ENCODE measurements around the gene DYSF. TPM values are rescaled to one million over a fixed set of nuclear protein-coding genes. Genes with fewer than 3 reads are reported as not detected.

Gene DYSF
- total and polyA plus RNA-seq, 2 donors (not counting 3 experiments of a cell fraction or from before 2014, with no cell fraction given): 50.9 to 152 TPM

DNA sequence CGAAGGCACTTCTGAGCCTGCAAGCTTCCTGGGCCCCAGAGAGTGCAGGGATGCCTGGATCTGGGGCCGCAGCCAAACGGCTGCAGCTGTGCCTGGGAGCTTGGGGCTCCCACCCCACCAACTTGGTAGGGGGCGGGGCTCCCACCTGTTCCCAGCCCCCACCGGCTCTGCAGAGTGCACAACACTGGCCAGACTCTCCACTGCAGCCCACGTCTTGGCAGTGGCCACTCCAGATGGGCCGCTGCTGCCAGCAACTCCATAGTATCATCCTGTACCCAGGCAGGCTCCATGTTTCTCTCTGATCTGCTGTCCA, 9.9 kb downstream of the DYSF start:
- DNase-seq (ENCODE audit: low read depth, low spot score) (no peak), FAIRE-seq (no peak)
- Histone ChIP-seq H3K4me2 (ENCODE audit: insufficient read depth, low read length) (no peak overlapping the region), H3K27ac (ENCODE audit: insufficient read depth, low read depth, low read length) (no peak overlapping the region), H3K4me1 (ENCODE audit: control insufficient read depth, extremely low read depth, insufficient read depth, low read length) (peaks cover 54% of the 10 kb centered on the region), H3K4me3 (replicated peaks in 1 of 3; ENCODE audit: insufficient read depth in 1 of 3, low read depth in 1 of 3, low read length in 3 of 3) (no peak overlapping the region), H3K9me1 (replicated peaks; ENCODE audit: control insufficient read depth, extremely low read depth, insufficient read depth, low read length) (no peaks in the 10 kb centered on the region), H3K27me3 (ENCODE audit: control insufficient read depth in 2 of 2, insufficient read depth in 2 of 2, low read length in 2 of 2) (no peaks in the 10 kb centered on the region), H2AFZ (ENCODE audit: low read depth, low read length) (no peak overlapping the region), H3K9me3 (replicated peaks; ENCODE audit: control insufficient read depth, insufficient read depth, low read length) (no peaks in the 10 kb centered on the region), H3K9ac (replicated peaks; ENCODE audit: extremely low read depth, insufficient read depth, low read length) (no peak overlapping the region), H4K20me1 (replicated peaks; ENCODE audit: control insufficient read depth, extremely low read depth, insufficient read depth, low read length) (no peaks in the 10 kb centered on the region), H3K79me2 (ENCODE audit: control insufficient read depth, insufficient read depth, low read length) (peaks cover 4% of the 10 kb centered on the region), H3K36me3 (ENCODE audit: control insufficient read depth in 2 of 2, extremely low read depth in 1 of 2, insufficient read depth in 2 of 2, low read length in 2 of 2) (no peaks in the 10 kb centered on the region)
- CTCF ChIA-PET: interaction anchor here (1.0 to 19.5 kb wide), 4 partner anchors 14 to 44 kb away, joined by 3 to 670 read pairs (median 11); no protein-coding TSS in a partner anchor
- POLR2A ChIA-PET: no interaction called here
- intact Hi-C loops (cut with micrococcal nuclease): no loop called here
- dilution Hi-C loops (cut with MboI; ENCODE audit: extremely low pct_ligation_motif_present, low sequenced_read_pairs): no loop called here
- TF ChIP-seq EZH2 (IDR thresholded peaks at IDR 0.05; ENCODE audit: borderline replicate concordance, low read depth, low read length, severe bottlenecking): no peak
- BruUV-seq (replicated peaks): no TSS peak

DNA sequence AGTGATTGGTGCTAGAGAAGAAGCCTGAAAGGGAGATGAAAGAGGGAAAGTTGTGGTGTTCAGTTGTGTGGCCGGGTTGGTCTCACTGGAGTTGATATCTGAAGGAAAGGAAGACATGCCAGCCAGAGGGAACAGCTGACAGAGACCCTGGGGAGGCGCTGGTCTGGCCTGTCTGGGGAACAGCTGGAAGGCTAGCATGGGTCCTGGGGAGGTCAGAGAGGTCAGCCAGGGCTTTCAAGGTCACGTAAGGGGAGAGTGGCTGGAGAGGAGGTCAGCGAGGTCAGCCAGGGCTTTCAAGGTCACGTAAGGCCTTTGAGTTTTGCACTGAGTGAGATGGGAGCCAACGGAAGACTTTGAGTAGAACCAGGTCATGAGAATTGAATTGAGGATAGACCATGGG, 11.0 kb downstream of the DYSF start:
- Histone ChIP-seq H3K9me3 (replicated peaks; ENCODE audit: control insufficient read depth, insufficient read depth, low read length) (no peaks in the 10 kb centered on the region), H3K27ac (ENCODE audit: insufficient read depth, low read depth, low read length) (no peak overlapping the region), H3K36me3 (ENCODE audit: control insufficient read depth in 2 of 2, extremely low read depth in 1 of 2, insufficient read depth in 2 of 2, low read length in 2 of 2) (no peaks in the 10 kb centered on the region), H3K9me1 (replicated peaks; ENCODE audit: control insufficient read depth, extremely low read depth, insufficient read depth, low read length) (no peaks in the 10 kb centered on the region), H2AFZ (ENCODE audit: low read depth, low read length) (no peak overlapping the region), H3K9ac (replicated peaks; ENCODE audit: extremely low read depth, insufficient read depth, low read length) (no peak overlapping the region), H3K4me3 (replicated peaks in 1 of 3; ENCODE audit: insufficient read depth in 1 of 3, low read depth in 1 of 3, low read length in 3 of 3) (no peak overlapping the region), H3K4me2 (ENCODE audit: insufficient read depth, low read length) (no peak overlapping the region), H3K27me3 (ENCODE audit: control insufficient read depth in 2 of 2, insufficient read depth in 2 of 2, low read length in 2 of 2) (no peaks in the 10 kb centered on the region), H3K79me2 (ENCODE audit: control insufficient read depth, insufficient read depth, low read length) (peaks cover 6% of the 10 kb centered on the region), H3K4me1 (ENCODE audit: control insufficient read depth, extremely low read depth, insufficient read depth, low read length) (peaks cover 50% of the 10 kb centered on the region), H4K20me1 (replicated peaks; ENCODE audit: control insufficient read depth, extremely low read depth, insufficient read depth, low read length) (no peaks in the 10 kb centered on the region)
- FAIRE-seq (no peak), DNase-seq (ENCODE audit: low read depth, low spot score) (no peak)
- no TSS peak for BruUV-seq (replicated peaks)
- dilution Hi-C loops (cut with MboI; ENCODE audit: extremely low pct_ligation_motif_present, low sequenced_read_pairs) (no loop called here), intact Hi-C loops (cut with micrococcal nuclease) (no loop called here)
- POLR2A ChIA-PET: no interaction called here
- CTCF ChIA-PET: interaction anchor here (1.0 to 19.5 kb wide), 3 partner anchors 9 to 43 kb away, joined by 3 to 670 read pairs (median 3); no protein-coding TSS in a partner anchor
- TF ChIP-seq EZH2 (IDR thresholded peaks at IDR 0.05; ENCODE audit: borderline replicate concordance, low read depth, low read length, severe bottlenecking) (no peak), FOS (IDR thresholded peaks at IDR 0.05; ENCODE audit: borderline replicate concordance, insufficient read depth, low read length) (no peak), GATA2 (IDR thresholded peaks at IDR 0.05; ENCODE audit: insufficient read depth, insufficient read length, low read depth, low read length) (no peak), JUN (IDR thresholded peaks at IDR 0.05; ENCODE audit: borderline replicate concordance, insufficient read depth, insufficient read length, low read depth) (no peak), MYC (IDR thresholded peaks at IDR 0.05; ENCODE audit: low read depth, low read length) (no peak), POLR2AphosphoS5 (IDR thresholded peaks at IDR 0.05; ENCODE audit: insufficient read depth, low read depth, low read length) (no peak), POLR2A (IDR thresholded peaks at IDR 0.05; ENCODE audit: low read depth, low read length) (no peak)
- TF ChIP-seq, protein P1, sequence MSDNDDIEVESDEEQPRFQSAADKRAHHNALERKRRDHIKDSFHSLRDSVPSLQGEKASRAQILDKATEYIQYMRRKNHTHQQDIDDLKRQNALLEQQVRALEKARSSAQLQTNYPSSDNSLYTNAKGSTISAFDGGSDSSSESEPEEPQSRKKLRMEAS (IDR thresholded peaks at IDR 0.05; ENCODE audit: insufficient read depth, insufficient read length): no peak
- TF ChIP-seq, protein P2, sequence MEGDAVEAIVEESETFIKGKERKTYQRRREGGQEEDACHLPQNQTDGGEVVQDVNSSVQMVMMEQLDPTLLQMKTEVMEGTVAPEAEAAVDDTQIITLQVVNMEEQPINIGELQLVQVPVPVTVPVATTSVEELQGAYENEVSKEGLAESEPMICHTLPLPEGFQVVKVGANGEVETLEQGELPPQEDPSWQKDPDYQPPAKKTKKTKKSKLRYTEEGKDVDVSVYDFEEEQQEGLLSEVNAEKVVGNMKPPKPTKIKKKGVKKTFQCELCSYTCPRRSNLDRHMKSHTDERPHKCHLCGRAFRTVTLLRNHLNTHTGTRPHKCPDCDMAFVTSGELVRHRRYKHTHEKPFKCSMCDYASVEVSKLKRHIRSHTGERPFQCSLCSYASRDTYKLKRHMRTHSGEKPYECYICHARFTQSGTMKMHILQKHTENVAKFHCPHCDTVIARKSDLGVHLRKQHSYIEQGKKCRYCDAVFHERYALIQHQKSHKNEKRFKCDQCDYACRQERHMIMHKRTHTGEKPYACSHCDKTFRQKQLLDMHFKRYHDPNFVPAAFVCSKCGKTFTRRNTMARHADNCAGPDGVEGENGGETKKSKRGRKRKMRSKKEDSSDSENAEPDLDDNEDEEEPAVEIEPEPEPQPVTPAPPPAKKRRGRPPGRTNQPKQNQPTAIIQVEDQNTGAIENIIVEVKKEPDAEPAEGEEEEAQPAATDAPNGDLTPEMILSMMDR (IDR thresholded peaks at IDR 0.05; ENCODE audit: extremely low read depth in 1 of 2, insufficient read depth in 1 of 2, low read depth in 1 of 2, low read length in 2 of 2): no peak

Data from endothelial cell of umbilical vein (primary cell).